H1 (cell line): ENCODE measurements around the gene ZBTB7A. TPM values are rescaled to one million over a fixed set of nuclear protein-coding genes. Genes with fewer than 3 reads are reported as not detected.

Experiments used
- BRCA1 ChIP-seq: IDR thresholded peaks from 2 replicates; pipeline ENCODE4 v1.6.1; 2012; ENCODE audit warnings: low read depth, low read length, improper control_type of control experiment
- CBX8 ChIP-seq: fragments of 300-800, 300-1000 bp; sonication (generic); IDR thresholded peaks from 2 replicates; pipeline ENCODE4 v1.7.1; 2016; ENCODE audit warnings: low read depth, low read length, borderline replicate concordance
- CHD2 ChIP-seq: IDR thresholded peaks from 2 replicates; pipeline ENCODE4 v1.6.1; 2012; ENCODE audit warnings: low read length, improper control_type of control experiment
- EZH2 ChIP-seq: fragments of 200-600 bp; sonication (generic); IDR thresholded peaks from 2 replicates; pipeline ENCODE4 v1.7.1; 2012; ENCODE audit warnings: low read depth, mild to moderate bottlenecking, moderate library complexity, low read length, inconsistent platforms; ENCODE audit not compliant: severe bottlenecking
- JUND ChIP-seq: IDR thresholded peaks from 2 replicates; pipeline ENCODE4 v1.6.1; 2011; ENCODE audit warnings: mild to moderate bottlenecking, improper control_type of control experiment, low read length
- SP1 ChIP-seq: IDR thresholded peaks from 2 replicates; pipeline ENCODE4 v1.6.1; 2011; ENCODE audit warnings: low read depth, low read length
- TCF12 ChIP-seq: IDR thresholded peaks from 2 replicates; pipeline ENCODE4 v1.6.1; 2011; ENCODE audit warnings: low read depth, mild to moderate bottlenecking, low read length
- TEAD4 ChIP-seq: IDR thresholded peaks from 2 replicates; pipeline ENCODE4 v1.6.1; 2012; ENCODE audit warnings: low read depth, low read length, inconsistent platforms, mixed read lengths
- polyA plus RNA-seq, 7 experiments: library from polyadenylated mRNA; depleted of rRNA in 3 of 7; stranded (reverse) in 5 of 7; unstranded in 2 of 7; fragments of >200 nt in 5 of 7; fragments of 200-250 nt in 2 of 7; gene quantifications; 1 replicate in 5 of 7; 2 replicates in 1 of 7; 4 replicates in 1 of 7; pipeline versions ENCODE4 v1.2.1 to v1.2.3, GENCODE V29; 2011 to 2013; ENCODE audit warnings: missing spikeins in 2 of 7, mixed read lengths in 2 of 7
- total RNA-seq: library from RNA; stranded (reverse); fragmentation: NEBNext Ultra II Directional; extraction: Animal tissue kit (Norgen Biotek cat#: 25700); gene quantifications from 2 replicates; pipeline ENCODE4 v1.2.1, GENCODE V29; 2021

ZBTB7A gene
- total and polyA plus RNA-seq, 2 of the 8 experiments (the other 6 are each of a cell fraction or from before 2014, with no cell fraction given): 5.6 to 17.8 TPM

- no peak for TF ChIP-seq BRCA1
- TF ChIP-seq CBX8: no peak
- TF ChIP-seq TEAD4: no peak
- no peak for TF ChIP-seq CHD2
- no peak for TF ChIP-seq EZH2
- TF ChIP-seq JUND: no peak
- no peak for TF ChIP-seq SP1
- no peak for TF ChIP-seq TCF12
Observed at GRCh38 chr19:4016486-4016885, 50.2 kb downstream of the ZBTB7A start (continued).
